ENCODE measurements around the gene KIF12. TPM values are rescaled to one million over a fixed set of nuclear protein-coding genes. Genes with fewer than 3 reads are reported as not detected.

Gene KIF12
- total and polyA plus RNA-seq, 2 of the 13 experiments (the other 11 are each of a cell fraction or from before 2014, with no cell fraction given): 1.8 to 12.5 TPM

- TF ChIP-seq KLF12 (CRISPR knock-in tag; IDR thresholded peaks at IDR 0.05; ENCODE audit: borderline replicate concordance) (no peak), HOXA9 (CRISPR knock-in tag; IDR thresholded peaks at IDR 0.05; ENCODE audit: borderline replicate concordance) (no peak), NFYB (CRISPR knock-in tag; IDR thresholded peaks at IDR 0.05) (no peak), RAD51 (IDR thresholded peaks at IDR 0.05; ENCODE audit: borderline replicate concordance) (no peak), ATF5 (CRISPR knock-in tag; IDR thresholded peaks at IDR 0.05; ENCODE audit: low read depth) (no peak), ZSCAN22 (CRISPR knock-in tag; IDR thresholded peaks at IDR 0.05) (no peak)
Measured at GRCh38 chr9:114060711-114061110, 38.4 kb downstream of the KIF12 start (continued).

GRCh38 chr9:114060070-114060469 lies 39.0 kb downstream of the KIF12 start:
- H3K4me2 ChIP-seq (ENCODE audit: low read depth, low read length): no peak overlapping the region
- no peak overlapping the region for H3K9ac ChIP-seq (ENCODE audit: insufficient read depth, low read depth, low read length)
- peaks cover 69% of the 10 kb centered on the region for H3K4me1 ChIP-seq (ENCODE audit: insufficient read depth, low read length)
- TF ChIP-seq TFDP2 (CRISPR knock-in tag; IDR thresholded peaks at IDR 0.05) (no peak), ZNF781 (CRISPR knock-in tag; IDR thresholded peaks at IDR 0.05; ENCODE audit: borderline replicate concordance, not compliant biosample characterization) (no peak), HDAC2 (CRISPR knock-in tag; IDR thresholded peaks at IDR 0.05) (no peak), KAT2B (IDR thresholded peaks at IDR 0.05; ENCODE audit: borderline replicate concordance, low read depth, low read length) (no peak), HNF1B (CRISPR knock-in tag; IDR thresholded peaks at IDR 0.05) (no peak), GRHL1 (CRISPR knock-in tag; conservative IDR thresholded peaks at IDR 0.05) (no peak), JUNB (CRISPR knock-in tag; IDR thresholded peaks at IDR 0.05; ENCODE audit: borderline replicate concordance) (no peak), TCF12 (IDR thresholded peaks at IDR 0.05) (no peak), TCF12 (CRISPR knock-in tag; IDR thresholded peaks at IDR 0.05) (no peak), MTA1 (CRISPR knock-in tag; IDR thresholded peaks at IDR 0.05; ENCODE audit: borderline replicate concordance) (no peak), ZNF678 (CRISPR knock-in tag; IDR thresholded peaks at IDR 0.05) (no peak), MXI1 (IDR thresholded peaks at IDR 0.05; ENCODE audit: borderline replicate concordance, low read depth, low read length) (no peak), ZNF792 (CRISPR knock-in tag; IDR thresholded peaks at IDR 0.05) (no peak), ZNF816 (CRISPR knock-in tag; IDR thresholded peaks at IDR 0.05; ENCODE audit: borderline replicate concordance) (no peak)
- DNase-seq (ENCODE audit: low spot score) (no peak), ATAC-seq (no peak), FAIRE-seq (no peak)
- no peak overlapping the region for H3K4me3 ChIP-seq (replicated peaks in 1 of 3; ENCODE audit: insufficient read depth in 1 of 3, low read depth in 2 of 3, low read length in 3 of 3)
- peaks cover 19 to 49% of the 10 kb centered on the region in 2 experiments for H3K36me3 ChIP-seq (replicated peaks in 1 of 2; ENCODE audit: control insufficient read depth in 1 of 2, insufficient read depth in 2 of 2, low read length in 2 of 2)
- in situ Hi-C loops (cut with HindIII; ENCODE audit: extremely low pct_ligation_motif_present, low pct_unique_long_range_greater_than_20kb) (no loop called here), intact Hi-C loops (cut with micrococcal nuclease; ENCODE audit: unreplicated experiment) (no loop called here)
- 99% methylated on average over 4 of the region's 8 CpGs for WGBS (ENCODE audit: low lambda C conversion rate)
- H2AFZ ChIP-seq (ENCODE audit: low read length): no peak overlapping the region
- no peaks in the 10 kb centered on the region for H3K9me3 ChIP-seq (ENCODE audit: low read length)
- H4K20me1 ChIP-seq (ENCODE audit: insufficient read depth, low read length): peaks cover 54% of the 10 kb centered on the region
- POLR2A ChIA-PET: interaction anchor here (1.4 to 5.3 kb wide), 5 partner anchors 12 to 21 kb away, joined by 3 to 52 read pairs (median 10); partner anchors contain the start of gene AMBP
- CTCF ChIA-PET (ENCODE audit: low intra/inter-chr PET ratio, low total read pairs): no interaction called here
- H3K27ac ChIP-seq (ENCODE audit: extremely low read length, insufficient read depth, low read length): no peak overlapping the region
- no TSS peak for BruUV-seq (replicated peaks)
- peaks cover 0 to 1% of the 10 kb centered on the region in 2 experiments; a peak in 1 of 5 replicates for H3K27me3 ChIP-seq (ENCODE audit: control insufficient read depth in 1 of 2, insufficient read depth in 2 of 2, low read length in 2 of 2)
- H3K79me2 ChIP-seq (ENCODE audit: insufficient read depth, low read length): no peaks in the 10 kb centered on the region
